Posterior vena cava (tissue), 2 donors: ENCODE data around the gene PLA2G1B. TPM values are rescaled to one million over a fixed set of nuclear protein-coding genes. Genes with fewer than 3 reads are reported as not detected.

Experiments
- DNase-seq: peaks from one replicate; pipeline ENCODE4 v3.0.0-alpha.2; 2020; ENCODE audit warnings: low spot score
- intact Hi-C, 2 donors: fragments of 100-400 bp; cut with DNase I; formaldehyde crosslinking; loops; one replicate each; pipeline versions ENCODE4 v1.14.1 to v1.14.2; 2022 to 2023
- total RNA-seq, 2 donors: library from RNA; stranded (reverse); fragmentation: NEBNext Ultra II Directional; extraction: Animal tissue kit (Norgen Biotek cat#: 25700); gene quantifications; one replicate each; pipeline ENCODE4 v1.2.1, GENCODE V29; 2021
- donor health status: DM: yes; HTN: yes; CAD: no.
- donor health status: DM: yes; HTN: yes; CAD: no.

Gene PLA2G1B
- total RNA-seq, 2 donors from 2014 or later = 2.0 TPM; not detected in 1

- DNase-seq = no peak
- intact Hi-C loops = no loop called here
Observed at GRCh38 chr12:120284381-120284780, 43.2 kb downstream of the PLA2G1B start.

DNA sequence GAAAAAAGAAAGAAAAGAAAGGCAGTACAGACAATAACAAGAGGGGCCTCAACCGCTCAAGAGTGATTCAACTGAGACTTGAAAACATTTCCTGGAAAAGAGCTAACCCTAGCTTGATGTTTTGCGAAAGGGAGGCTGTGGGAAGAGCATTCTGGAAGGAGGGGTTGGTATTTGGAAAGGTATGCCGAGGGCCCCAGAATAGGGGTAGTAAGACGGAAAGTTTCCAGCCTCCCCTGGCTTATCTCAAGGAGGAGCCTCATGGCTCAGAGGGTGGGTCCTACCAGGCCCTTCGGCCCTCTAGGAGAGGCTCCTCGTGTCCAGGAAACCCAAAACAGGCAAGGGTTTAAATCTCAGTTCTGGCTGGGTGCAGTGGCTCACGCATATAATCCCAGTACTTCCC lies 44.3 kb downstream of the PLA2G1B start:
- intact Hi-C loops = no loop called here
- no peak for DNase-seq

DNA sequence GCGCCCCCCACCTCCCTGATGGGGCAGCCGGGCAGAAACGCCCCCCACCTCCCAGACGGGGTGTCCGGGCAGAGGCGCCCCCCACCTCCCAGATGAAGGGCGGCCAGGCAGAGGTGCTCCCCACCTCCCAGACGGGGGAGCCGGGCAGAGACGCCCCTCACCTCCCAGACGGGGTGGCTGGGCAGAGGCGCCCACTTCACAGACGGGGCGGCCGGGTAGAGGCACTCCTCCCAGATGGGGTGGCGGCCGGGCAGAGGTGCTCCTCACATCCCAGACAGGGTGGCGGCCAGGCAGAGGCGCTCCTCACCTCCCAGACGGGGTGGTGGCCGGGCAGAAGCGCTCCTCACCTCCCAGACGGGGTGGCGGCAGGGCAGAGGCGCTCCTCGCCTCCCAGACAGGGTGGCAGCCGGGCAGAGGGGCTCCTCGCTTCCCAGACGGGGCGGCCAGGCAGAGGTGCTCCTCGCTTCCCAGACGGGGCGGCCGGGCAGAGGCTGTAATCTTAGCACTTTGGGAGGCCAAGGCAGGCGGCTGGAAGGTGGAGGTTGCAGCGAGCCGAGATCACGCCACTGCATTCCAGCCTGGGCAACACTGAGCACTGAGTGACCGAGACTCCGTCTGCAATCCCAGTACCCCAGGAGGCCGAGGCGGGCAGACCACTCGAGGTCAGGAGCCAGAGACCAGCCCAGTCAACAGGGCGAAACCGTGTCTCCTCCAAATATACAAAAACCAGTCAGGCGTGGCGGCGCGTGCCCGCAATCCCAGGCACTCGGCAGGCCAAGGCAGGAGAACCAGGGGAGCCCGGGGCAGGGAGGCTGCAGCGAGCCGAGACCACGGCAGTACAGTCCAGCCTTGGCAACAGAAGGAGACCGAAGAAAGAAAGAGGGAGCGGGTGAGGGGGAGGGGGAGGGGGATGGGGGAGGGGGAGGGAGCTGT lies 49.2 kb downstream of the PLA2G1B start:
- no peak for DNase-seq
- intact Hi-C loops = no loop called here

GRCh38 chr12:120276734-120277133 lies 50.8 kb downstream of the PLA2G1B start:
- intact Hi-C loops = no loop called here
- no peak for DNase-seq

Other genes with a start within 250 kb of the PLA2G1B start
- gene RAB35, start 211.0 kb downstream of the PLA2G1B start, total RNA-seq = 10 to 100 TPM; 47.4 to 55.9 TPM
- 10 to 100 TPM; 50.2 to 52.5 TPM for gene GCN1, start 133.1 kb downstream of the PLA2G1B start, total RNA-seq
- gene RPLP0, start 126.7 kb downstream of the PLA2G1B start, total RNA-seq = 1,000 to 10,000 TPM; 1,277 to 1,372 TPM
- gene PXN, start 62.0 kb downstream of the PLA2G1B start, total RNA-seq = 100 to 1,000 TPM; 110 to 113 TPM
- over 10,000 TPM; 46,106 to 62,268 TPM for gene RNU4-2, start 35.9 kb downstream of the PLA2G1B start, total RNA-seq
- gene RNU4-1, start 34.5 kb downstream of the PLA2G1B start, total RNA-seq = 1,000 to 10,000 TPM; 4,532 to 5,081 TPM
- gene SIRT4, start 25.5 kb downstream of the PLA2G1B start, total RNA-seq = under 1 TPM; 0.69 to 0.71 TPM
- 1 to 10 TPM in 1 of 2 donors, under 1 TPM in 1; 0.28 to 1.0 TPM for gene MSI1, start 41.4 kb upstream of the PLA2G1B start, total RNA-seq
- gene COX6A1, start 110.3 kb upstream of the PLA2G1B start, total RNA-seq = 100 to 1,000 TPM; 244 to 261 TPM
- 10 to 100 TPM; 13.9 to 15.7 TPM for gene TRIAP1, start 118.6 kb upstream of the PLA2G1B start, total RNA-seq
- 10 to 100 TPM; 11.7 to 16.2 TPM for gene GATC, start 118.7 kb upstream of the PLA2G1B start, total RNA-seq
- gene SRSF9, start 142.0 kb upstream of the PLA2G1B start, total RNA-seq = 10 to 100 TPM; 83.5 to 84.4 TPM
- 100 to 1,000 TPM; 221 to 343 TPM for gene DYNLL1, start 168.3 kb upstream of the PLA2G1B start, total RNA-seq
- gene COQ5, start 201.4 kb upstream of the PLA2G1B start, total RNA-seq = 10 to 100 TPM; 15.7 to 21.5 TPM
- 100 to 1,000 TPM; 219 to 226 TPM for gene RNF10, start 206.6 kb upstream of the PLA2G1B start, total RNA-seq